GM18499 (cell line): Measurements from ENCODE around the gene RFXANK.
"Not testable (repeated sequence)": the region's sequence is repeated elsewhere in the genome, so short reads cannot be mapped to it uniquely, and the experiment has no call there.

Experiments used
- ATAC-seq: cut with Tn5 transposase; IDR thresholded peaks from one replicate; pipeline ENCODE4 v1.9.1; 2021; ENCODE audit warnings: moderate number of reproducible peaks; ENCODE audit not compliant: insufficient read depth, unreplicated experiment

RFXANK gene

GRCh38 chr19:19192078-19192882 is at the start of gene RFXANK, which contains the start of gene BORCS8:
TSS of gene RFXANK (plus strand) at chr19:19192258. CDS start at chr19:19193947, 1,689 bp downstream.
TSS of gene BORCS8 (minus strand) at chr19:19192152. CDS start at chr19:19192117, 35 bp downstream.
- peak; percentile 71 for ATAC-seq

- no peak for ATAC-seq
Observed at GRCh38 chr19:19142347-19142746, 49.7 kb upstream of the RFXANK start.

- no peak for ATAC-seq
Observed at GRCh38 chr19:19145281-19145680, 46.8 kb upstream of the RFXANK start.

- no peak for ATAC-seq
Observed at GRCh38 chr19:19145684-19146608, 46.1 kb upstream of the RFXANK start.

GRCh38 chr19:19146865-19147264 is 45.2 kb upstream of the RFXANK start:
- ATAC-seq = no peak

- ATAC-seq = no peak
Observed at GRCh38 chr19:19147344-19147743, 44.7 kb upstream of the RFXANK start.

DNA sequence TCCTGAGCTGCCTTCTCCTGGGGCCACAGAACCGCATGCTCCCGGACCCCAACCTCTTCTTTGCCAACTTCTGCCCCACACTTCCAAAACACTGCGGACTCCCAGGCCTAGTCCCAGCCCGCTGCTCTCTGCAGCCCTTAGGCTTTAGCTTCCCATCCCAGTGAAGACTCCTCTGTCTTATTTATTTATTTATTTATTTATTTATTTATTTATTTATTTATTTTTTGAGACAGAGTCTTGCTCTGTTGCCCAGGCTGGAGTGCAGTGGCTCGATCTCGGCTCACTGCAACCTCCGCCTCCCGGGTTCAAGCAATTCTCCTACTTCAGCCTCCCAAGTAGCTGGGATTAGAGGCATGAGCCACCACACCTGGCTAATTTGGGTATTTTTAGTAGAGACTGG is 43.6 kb upstream of the RFXANK start:
- ATAC-seq = not testable (repeated sequence)

GRCh38 chr19:19149435-19149834 is 42.6 kb upstream of the RFXANK start:
- ATAC-seq = no peak

DNA sequence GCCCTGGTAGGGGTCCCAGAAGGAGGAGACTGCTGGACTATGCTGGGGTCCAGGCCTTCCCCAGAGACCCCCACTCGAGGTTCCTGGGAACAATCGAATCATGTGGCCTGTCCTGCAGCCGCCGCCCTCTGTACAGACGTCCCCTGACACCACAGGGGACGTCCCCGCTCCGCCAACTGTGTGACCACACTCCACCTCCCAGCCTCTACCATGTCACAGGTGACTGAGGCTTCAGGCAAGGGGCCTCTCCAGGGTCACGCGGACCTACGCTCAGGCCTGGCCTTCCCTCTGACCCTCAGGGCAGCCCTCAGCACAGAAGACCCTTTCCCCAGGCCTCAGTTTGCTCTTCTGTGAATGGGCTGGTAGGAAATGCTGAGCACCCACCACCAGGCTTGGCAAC is 40.6 kb upstream of the RFXANK start:
- ATAC-seq = no peak

DNA sequence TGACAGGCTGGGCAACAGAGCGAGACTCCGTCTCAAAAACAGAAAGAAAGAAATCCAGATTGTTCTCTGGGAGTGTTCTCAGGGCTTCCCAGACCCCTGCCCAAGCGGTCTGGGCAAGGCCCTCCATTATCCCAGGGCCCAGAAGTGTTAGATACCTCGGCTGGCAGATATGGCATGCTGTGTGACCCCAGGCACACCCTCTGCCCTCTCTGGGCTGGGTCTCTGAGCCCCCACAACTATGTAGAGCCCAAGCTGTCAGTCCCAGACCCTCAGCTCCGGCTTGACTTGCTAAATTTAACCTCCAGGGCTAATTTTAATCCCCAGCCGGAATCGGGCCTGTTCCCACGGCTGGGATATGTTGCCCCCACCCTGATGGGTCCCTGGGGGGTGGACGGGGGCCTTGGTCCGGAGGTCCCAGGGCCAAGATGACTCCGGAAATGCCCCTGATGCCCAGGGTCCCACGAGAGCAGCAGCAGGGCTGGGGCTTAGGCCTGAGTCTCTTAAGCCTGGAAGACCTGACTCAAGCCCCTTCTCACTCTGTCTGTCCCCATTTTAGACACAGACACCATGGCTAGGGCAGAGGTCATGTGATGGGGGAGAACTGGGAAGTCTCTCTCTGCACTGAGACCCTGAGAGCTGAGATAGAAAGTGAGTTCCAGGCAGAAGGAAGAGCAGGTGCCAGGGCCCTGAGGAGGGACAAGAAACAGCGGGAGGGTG is 39.2 kb upstream of the RFXANK start:
- ATAC-seq = no peak

GRCh38 chr19:19154768-19155494 is 37.1 kb upstream of the RFXANK start:
- no peak for ATAC-seq

DNA sequence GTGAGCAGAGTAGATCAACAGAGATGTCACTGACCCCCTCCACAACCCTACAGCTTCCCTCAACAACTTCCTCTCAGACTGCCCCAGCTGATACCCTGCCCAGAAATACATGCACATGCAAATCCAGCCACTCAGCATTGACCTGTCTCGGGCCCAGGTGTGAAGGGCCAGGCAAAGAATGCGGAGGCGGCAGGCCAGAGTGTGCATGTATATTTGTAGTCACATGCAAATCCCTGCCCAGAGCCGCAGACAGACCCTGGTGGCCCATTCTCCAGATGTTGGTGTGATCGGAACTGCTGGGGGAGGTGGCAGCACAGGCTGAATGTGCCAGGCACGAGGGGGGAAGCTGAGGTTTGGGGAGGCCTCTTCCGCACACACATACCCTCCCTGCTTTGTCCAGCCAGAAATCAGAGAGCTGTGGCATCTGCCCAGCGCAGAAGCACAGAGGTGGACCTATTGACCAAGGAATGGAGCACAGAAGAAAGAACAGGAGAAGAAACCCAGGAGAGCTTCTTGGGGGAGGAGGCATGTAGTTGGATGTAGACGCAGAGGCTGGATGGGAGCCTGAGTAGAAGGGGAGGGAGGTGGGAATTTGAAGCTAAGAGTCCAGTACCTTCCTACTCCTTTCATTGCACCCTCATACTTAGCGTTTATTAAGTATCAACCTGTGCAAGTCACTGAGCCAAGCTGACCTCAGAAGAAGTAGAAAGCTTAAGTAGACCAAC is 36.4 kb upstream of the RFXANK start:
- peak; percentile 56 for ATAC-seq

DNA sequence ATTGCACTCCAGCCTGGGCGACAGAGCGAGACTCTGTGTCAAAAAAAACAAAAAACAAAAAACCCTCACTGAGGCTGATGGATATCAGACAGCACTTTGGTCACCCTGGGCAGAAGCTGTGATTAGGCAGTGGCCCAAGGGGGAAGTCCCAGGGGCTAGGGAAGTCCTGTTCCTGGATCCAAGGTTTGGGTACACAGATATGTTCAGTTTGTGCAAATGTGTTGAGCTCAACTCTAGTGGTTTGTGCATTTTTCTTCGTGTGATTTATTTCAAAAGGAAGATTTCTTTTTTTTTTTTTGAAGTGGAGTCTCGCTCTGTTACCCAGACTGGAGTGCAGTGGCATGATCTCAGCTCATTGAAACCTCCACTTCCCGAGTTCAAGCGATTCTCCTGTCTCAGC is 34.2 kb upstream of the RFXANK start:
- ATAC-seq = no peak

DNA sequence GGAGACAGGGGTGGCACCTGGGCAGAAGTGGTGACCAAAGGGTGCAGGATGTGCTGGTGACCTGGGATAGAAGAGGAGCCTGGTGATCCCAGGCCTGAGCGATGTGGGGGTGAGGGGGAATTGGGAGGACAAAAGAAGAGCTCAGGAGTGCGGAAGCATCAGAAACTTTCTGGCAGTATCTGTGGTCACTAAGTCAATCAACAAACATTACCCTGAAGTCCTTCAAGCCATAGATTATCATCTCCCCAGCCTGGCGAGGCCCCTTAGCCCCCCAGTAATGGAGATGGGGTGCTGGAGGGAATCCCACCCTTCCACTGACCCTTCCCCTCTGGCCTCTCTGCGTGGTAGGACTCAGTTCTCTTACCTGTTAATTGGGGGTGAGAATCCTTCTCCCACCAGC is 32.5 kb upstream of the RFXANK start:
- ATAC-seq = no peak

DNA sequence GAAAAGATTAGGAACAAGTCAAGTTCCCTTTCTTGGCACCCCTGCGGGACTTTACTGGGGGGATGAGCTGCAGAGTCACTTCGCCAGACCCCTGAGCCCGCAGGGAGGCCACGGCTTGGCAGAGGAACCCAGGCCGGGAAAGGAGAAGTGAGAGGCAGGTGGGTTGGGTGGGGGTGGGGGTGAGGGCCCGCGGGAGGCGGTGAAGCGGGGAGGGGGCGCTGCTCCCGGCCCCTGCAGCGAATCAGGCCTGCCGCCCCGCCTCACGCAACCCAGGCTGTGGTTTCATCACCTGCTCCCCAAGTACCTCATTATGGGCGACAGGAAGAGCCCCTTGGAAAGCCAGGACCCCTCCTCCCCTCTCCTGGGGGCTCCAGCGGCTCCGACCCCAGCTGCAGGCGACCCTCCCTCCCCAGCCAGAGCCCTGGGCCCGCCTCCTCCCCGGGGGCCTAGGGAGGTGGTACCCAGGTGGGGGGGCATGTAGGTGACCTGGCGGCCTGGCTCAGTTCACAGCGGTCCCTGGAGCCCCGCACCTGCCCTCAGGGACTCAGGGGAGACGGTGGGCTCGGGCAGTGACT is 31.5 kb upstream of the RFXANK start:
- no peak for ATAC-seq

GRCh38 chr19:19162495-19162894 is 29.6 kb upstream of the RFXANK start:
- no peak for ATAC-seq

- ATAC-seq = no peak
Observed at GRCh38 chr19:19165396-19165795, 26.7 kb upstream of the RFXANK start.

- ATAC-seq = no peak
Observed at GRCh38 chr19:19167612-19168011, 24.4 kb upstream of the RFXANK start.
